Calu3 (cell line): Measurements from ENCODE around the gene GLYR1. TPM values are rescaled to one million over a fixed set of nuclear protein-coding genes. Genes with fewer than 3 reads are reported as not detected.
A peak's percentile ranks its signal among the peaks of the same experiment; 100 is the strongest.
"Not testable (repeated sequence)": the region's sequence is repeated elsewhere in the genome, so short reads cannot be mapped to it uniquely, and the experiment has no call there.

ENCODE experiments used
- Bru-seq: library from RNA; stranded (reverse); fragments of 400-500 nt; gene quantifications from one replicate; lab custom pipeline; 2021; lab: Mats Ljungman, UMichigan
- BruChase-seq, 2 experiments: library from RNA; stranded (reverse); fragments of 400-500 nt; gene quantifications; one replicate each; lab custom pipeline; 2021; lab: Mats Ljungman, UMichigan
- BruUV-seq: library from RNA; stranded (reverse); fragments of 400-500 nt; replicated peaks from 2 replicates; lab custom pipeline; 2021; lab: Mats Ljungman, UMichigan
- CTCF ChIA-PET: fragments of 300-600 bp; sonication (Branson Sonifier 250); formaldehyde crosslinking; loops from one replicate; lab custom pipeline; 2022; ENCODE audit warnings: antibody characterized with exemption; lab: Charles Lee
- DNase-seq: peaks from one replicate; pipeline ENCODE4 v3.0.0; 2022
- H3K27ac Mint-ChIP-seq: one replicate; pipeline ENCODE4 v1.8.0; 2022; ENCODE audit warnings: mixed read lengths; ENCODE audit not compliant: unreplicated experiment
- H3K27me3 Mint-ChIP-seq: one replicate; pipeline ENCODE4 v1.8.0; 2022; ENCODE audit warnings: mixed read lengths; ENCODE audit not compliant: unreplicated experiment
- H3K36me3 Mint-ChIP-seq: one replicate; pipeline ENCODE4 v1.8.0; 2022; ENCODE audit warnings: mild to moderate bottlenecking, moderate library complexity, mixed read lengths; ENCODE audit not compliant: insufficient read depth, unreplicated experiment
- H3K4me1 Mint-ChIP-seq: one replicate; pipeline ENCODE4 v1.8.0; 2022; ENCODE audit warnings: mild to moderate bottlenecking, low read depth, mixed read lengths; ENCODE audit not compliant: unreplicated experiment
- H3K4me3 Mint-ChIP-seq: one replicate; pipeline ENCODE4 v1.8.0; 2022; ENCODE audit warnings: mild to moderate bottlenecking, low read depth, moderate library complexity, mixed read lengths; ENCODE audit not compliant: unreplicated experiment
- H3K9me3 Mint-ChIP-seq: one replicate; pipeline ENCODE4 v1.8.0; 2022; ENCODE audit warnings: low read depth, mixed read lengths; ENCODE audit not compliant: unreplicated experiment
- CTCF ChIP-seq: fragments of 200-600 bp; IDR thresholded peaks from one replicate; pipeline ENCODE4 v1.8.0; 2022; ENCODE audit warnings: antibody characterized with exemption; ENCODE audit not compliant: unreplicated experiment
- intact Hi-C: fragments of 100-400 bp; cut with micrococcal nuclease; formaldehyde crosslinking; loops from one replicate; pipeline ENCODE4 v1.10.0; 2022; ENCODE audit not compliant: unreplicated experiment
- long read RNA-seq: library from polyadenylated mRNA; stranded (forward); transcript quantifications from one replicate; pipeline ENCODE4 v2.0.0, GENCODE V29; 2022
- total RNA-seq: library from RNA; stranded (reverse); gene quantifications from 2 replicates; pipeline ENCODE4 v1.2.3, GENCODE V29; 2022

Gene GLYR1
- total RNA-seq (158 and 159 TPM in 2 replicates), Bru-seq, nascent RNA (percentile 88 among the genes with signal in this experiment), BruChase-seq, experiment 1, labeled RNA remaining after a 6-hour chase (percentile 94 among the genes with signal in this experiment), BruChase-seq, experiment 2, labeled RNA remaining after a 2-hour chase (percentile 93 among the genes with signal in this experiment)
- long read RNA-seq, partial matches to known transcripts, result 8 of 39 reads
- long read RNA-seq, other reads (novel, unspliced or antisense), result 23 of 39 reads

DNA sequence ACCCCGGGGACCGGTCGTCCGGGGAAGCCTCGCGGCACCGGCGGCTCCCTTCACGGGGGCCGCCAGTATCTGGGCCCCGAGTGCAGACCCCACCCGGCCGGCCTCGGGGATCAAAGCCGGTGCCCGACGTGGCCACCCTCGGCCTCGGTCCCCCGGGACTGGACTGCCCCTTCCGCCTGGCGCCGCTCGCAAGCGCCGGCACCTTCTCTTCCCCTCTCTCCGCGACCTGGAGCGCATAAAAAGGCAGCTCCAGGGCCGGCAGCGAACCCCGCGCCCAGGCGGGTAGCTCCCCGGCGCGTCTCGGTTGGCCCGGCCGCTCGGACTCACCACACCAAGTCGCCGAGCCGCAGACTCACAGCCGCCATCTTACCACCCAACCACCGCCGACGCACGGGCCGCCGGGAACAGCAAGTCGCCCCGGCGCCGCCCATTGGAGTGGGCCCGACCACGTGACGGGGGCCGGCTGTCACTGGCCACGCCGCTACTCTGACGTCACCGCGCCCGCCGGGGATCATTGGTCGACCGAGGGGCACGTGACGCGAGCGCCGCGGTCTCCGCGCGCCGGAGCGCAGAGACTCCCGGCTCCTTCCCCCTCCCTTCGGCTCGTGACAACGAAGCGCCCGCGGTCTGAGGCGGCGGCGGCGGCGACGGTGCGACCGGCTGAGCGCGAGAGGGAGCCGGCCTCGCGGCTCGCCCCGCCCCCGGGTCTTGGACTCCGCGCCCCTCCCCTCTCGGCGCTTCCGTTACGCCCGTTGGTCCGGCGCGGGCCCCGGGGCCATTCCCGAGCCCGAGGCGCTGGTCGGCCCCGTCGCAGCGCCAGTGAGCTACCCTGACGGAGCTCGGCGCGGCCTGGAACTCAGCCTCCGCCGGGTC lies at the start of gene GLYR1, which contains the start of gene UBN1:
GLYR1 (minus strand) TSS at position 388 of the 873 bp plus-strand sequence; CDS start at position 365, 23 bp downstream.
UBN1 (plus strand) TSS at position 581 of the 873 bp plus-strand sequence. CDS start 5,437 bp downstream, outside the sequence.
- CTCF ChIA-PET, result interaction anchor here (0.9 to 1.7 kb wide), 4 partner anchors 89 to 111 kb away, joined by 3 to 6 read pairs (median 3); partner anchors contain the start of gene SEC14L5
- peaks cover 68% of the 10 kb centered on the region for H3K36me3 Mint-ChIP-seq
- H3K9me3 Mint-ChIP-seq, result no peaks in the 10 kb centered on the region
- peak within 1 kb of the TSS; percentile 80 for H3K27ac Mint-ChIP-seq
- no peaks in the 10 kb centered on the region for H3K27me3 Mint-ChIP-seq
- intact Hi-C loops, result loop anchor here (1.0 kb wide), 1 partner anchor 109 kb away; no protein-coding TSS in a partner anchor
- peak; percentile 100 for DNase-seq
- TF ChIP-seq CTCF, result no peak
- H3K4me1 Mint-ChIP-seq, result peaks cover 36% of the 10 kb centered on the region
- BruUV-seq, result no TSS peak
- peak within 1 kb of the TSS; percentile 100 for H3K4me3 Mint-ChIP-seq

- H3K9me3 Mint-ChIP-seq, H3K27ac Mint-ChIP-seq, H3K27me3 Mint-ChIP-seq, intact Hi-C loops, BruUV-seq, DNase-seq, H3K4me1 Mint-ChIP-seq, H3K4me3 Mint-ChIP-seq: not testable (repeated sequence)
- H3K36me3 Mint-ChIP-seq, result peaks cover 67% of the 10 kb centered on the region
- CTCF ChIA-PET, result interaction anchor here (0.7 kb wide), 1 partner anchor 1316 kb away, joined by 4 read pairs; no protein-coding TSS in a partner anchor
These were observed 49.7 kb upstream of the GLYR1 start for GRCh38 chr16:4896761-4897160.

DNA sequence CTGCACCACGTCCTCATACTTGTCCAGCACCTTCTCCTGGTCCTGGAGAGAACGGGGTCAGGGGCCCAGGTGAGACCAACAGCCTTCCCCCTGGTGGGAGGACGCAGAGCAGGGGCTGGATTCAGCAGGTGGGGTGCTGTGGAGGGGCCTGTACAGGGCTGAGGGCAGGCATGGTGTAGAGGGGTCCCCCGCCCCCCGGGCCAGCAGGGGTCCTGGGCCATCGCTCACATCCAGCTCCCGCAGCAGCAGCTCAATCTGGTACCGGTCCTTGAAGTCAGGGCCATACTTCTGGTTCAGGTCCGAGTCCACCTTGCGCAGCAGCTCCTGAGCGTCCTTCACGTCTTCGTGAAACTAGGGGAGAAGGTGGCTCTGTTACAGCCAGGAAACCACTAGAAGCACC lies 48.3 kb upstream of the GLYR1 start:
- H3K36me3 Mint-ChIP-seq, result peaks cover 77% of the 10 kb centered on the region
- no peak for DNase-seq
- no peaks in the 10 kb centered on the region for H3K9me3 Mint-ChIP-seq
- no peak overlapping the region for H3K4me3 Mint-ChIP-seq
- CTCF ChIA-PET, result interaction anchor here (1.1 kb wide), 1 partner anchor 61 kb away, joined by 3 read pairs; no protein-coding TSS in a partner anchor
- no peak for TF ChIP-seq CTCF
- H3K27ac Mint-ChIP-seq, result peak overlapping the region; percentile 58
- intact Hi-C loops, result no loop called here
- H3K4me1 Mint-ChIP-seq, result no peaks in the 10 kb centered on the region
- H3K27me3 Mint-ChIP-seq, result no peaks in the 10 kb centered on the region
- no TSS peak for BruUV-seq

GRCh38 chr16:4894276-4895150 lies 47.4 kb upstream of the GLYR1 start:
- Mint-ChIP-seq H3K4me1 (no peaks in the 10 kb centered on the region), H3K4me3 (no peak overlapping the region), H3K27ac (peak overlapping the region; percentile 58), H3K36me3 (peaks cover 79% of the 10 kb centered on the region), H3K9me3 (no peaks in the 10 kb centered on the region), H3K27me3 (no peaks in the 10 kb centered on the region)
- no TSS peak for BruUV-seq
- TF ChIP-seq CTCF, result no peak
- no peak for DNase-seq
- CTCF ChIA-PET, result interaction anchor here (1.1 kb wide), 1 partner anchor 62 kb away, joined by 3 read pairs; no protein-coding TSS in a partner anchor
- intact Hi-C loops, result no loop called here
